ENCODE measurements around the gene SCRN1.

Gene SCRN1

DNA sequence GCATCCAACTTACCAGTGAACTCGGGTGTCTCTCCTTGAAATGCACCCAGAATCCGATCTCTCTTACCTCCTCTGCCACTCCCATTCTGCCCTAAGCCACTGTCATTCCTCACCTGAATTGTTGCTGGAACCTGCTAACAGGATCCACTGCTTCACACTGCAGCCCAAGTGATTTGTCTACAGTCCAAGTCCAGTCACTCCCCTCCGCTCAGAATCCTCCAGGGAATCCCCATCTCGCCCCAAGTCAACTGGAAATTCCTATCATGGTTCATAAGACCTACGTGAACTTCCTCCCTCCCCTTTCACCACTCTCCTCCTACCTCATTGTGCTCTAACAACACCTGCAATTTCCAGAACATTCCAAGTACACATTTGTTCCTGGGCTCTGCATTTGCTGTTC, 91.3 kb downstream of the SCRN1 start:
- TF ChIP-seq, protein P1, sequence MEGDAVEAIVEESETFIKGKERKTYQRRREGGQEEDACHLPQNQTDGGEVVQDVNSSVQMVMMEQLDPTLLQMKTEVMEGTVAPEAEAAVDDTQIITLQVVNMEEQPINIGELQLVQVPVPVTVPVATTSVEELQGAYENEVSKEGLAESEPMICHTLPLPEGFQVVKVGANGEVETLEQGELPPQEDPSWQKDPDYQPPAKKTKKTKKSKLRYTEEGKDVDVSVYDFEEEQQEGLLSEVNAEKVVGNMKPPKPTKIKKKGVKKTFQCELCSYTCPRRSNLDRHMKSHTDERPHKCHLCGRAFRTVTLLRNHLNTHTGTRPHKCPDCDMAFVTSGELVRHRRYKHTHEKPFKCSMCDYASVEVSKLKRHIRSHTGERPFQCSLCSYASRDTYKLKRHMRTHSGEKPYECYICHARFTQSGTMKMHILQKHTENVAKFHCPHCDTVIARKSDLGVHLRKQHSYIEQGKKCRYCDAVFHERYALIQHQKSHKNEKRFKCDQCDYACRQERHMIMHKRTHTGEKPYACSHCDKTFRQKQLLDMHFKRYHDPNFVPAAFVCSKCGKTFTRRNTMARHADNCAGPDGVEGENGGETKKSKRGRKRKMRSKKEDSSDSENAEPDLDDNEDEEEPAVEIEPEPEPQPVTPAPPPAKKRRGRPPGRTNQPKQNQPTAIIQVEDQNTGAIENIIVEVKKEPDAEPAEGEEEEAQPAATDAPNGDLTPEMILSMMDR (IDR thresholded peaks at IDR 0.05; ENCODE audit: insufficient read depth, low read length), result no peak
- TF ChIP-seq GABPA (IDR thresholded peaks at IDR 0.05; ENCODE audit: low read depth) (no peak), POLR2AphosphoS5 (IDR thresholded peaks at IDR 0.05; ENCODE audit: low read depth) (no peak), SPI1 (IDR thresholded peaks at IDR 0.05; ENCODE audit: borderline replicate concordance, low read depth) (no peak)
- TF ChIP-seq, protein P2, sequence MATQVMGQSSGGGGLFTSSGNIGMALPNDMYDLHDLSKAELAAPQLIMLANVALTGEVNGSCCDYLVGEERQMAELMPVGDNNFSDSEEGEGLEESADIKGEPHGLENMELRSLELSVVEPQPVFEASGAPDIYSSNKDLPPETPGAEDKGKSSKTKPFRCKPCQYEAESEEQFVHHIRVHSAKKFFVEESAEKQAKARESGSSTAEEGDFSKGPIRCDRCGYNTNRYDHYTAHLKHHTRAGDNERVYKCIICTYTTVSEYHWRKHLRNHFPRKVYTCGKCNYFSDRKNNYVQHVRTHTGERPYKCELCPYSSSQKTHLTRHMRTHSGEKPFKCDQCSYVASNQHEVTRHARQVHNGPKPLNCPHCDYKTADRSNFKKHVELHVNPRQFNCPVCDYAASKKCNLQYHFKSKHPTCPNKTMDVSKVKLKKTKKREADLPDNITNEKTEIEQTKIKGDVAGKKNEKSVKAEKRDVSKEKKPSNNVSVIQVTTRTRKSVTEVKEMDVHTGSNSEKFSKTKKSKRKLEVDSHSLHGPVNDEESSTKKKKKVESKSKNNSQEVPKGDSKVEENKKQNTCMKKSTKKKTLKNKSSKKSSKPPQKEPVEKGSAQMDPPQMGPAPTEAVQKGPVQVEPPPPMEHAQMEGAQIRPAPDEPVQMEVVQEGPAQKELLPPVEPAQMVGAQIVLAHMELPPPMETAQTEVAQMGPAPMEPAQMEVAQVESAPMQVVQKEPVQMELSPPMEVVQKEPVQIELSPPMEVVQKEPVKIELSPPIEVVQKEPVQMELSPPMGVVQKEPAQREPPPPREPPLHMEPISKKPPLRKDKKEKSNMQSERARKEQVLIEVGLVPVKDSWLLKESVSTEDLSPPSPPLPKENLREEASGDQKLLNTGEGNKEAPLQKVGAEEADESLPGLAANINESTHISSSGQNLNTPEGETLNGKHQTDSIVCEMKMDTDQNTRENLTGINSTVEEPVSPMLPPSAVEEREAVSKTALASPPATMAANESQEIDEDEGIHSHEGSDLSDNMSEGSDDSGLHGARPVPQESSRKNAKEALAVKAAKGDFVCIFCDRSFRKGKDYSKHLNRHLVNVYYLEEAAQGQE (IDR thresholded peaks at IDR 0.05; ENCODE audit: insufficient replicate concordance, low read depth), result no peak
- no peaks in the 10 kb centered on the region for H3K27me3 ChIP-seq (ENCODE audit: insufficient read depth, poor library complexity, severe bottlenecking)
- H3K4me3 ChIP-seq (replicated peaks; ENCODE audit: insufficient read depth, low read length), result no peak overlapping the region
- no peak for DNase-seq (ENCODE audit: low read depth in 1 of 2, low spot score in 1 of 2)
- H3K27ac ChIP-seq (replicated peaks), result no peak overlapping the region

DNA sequence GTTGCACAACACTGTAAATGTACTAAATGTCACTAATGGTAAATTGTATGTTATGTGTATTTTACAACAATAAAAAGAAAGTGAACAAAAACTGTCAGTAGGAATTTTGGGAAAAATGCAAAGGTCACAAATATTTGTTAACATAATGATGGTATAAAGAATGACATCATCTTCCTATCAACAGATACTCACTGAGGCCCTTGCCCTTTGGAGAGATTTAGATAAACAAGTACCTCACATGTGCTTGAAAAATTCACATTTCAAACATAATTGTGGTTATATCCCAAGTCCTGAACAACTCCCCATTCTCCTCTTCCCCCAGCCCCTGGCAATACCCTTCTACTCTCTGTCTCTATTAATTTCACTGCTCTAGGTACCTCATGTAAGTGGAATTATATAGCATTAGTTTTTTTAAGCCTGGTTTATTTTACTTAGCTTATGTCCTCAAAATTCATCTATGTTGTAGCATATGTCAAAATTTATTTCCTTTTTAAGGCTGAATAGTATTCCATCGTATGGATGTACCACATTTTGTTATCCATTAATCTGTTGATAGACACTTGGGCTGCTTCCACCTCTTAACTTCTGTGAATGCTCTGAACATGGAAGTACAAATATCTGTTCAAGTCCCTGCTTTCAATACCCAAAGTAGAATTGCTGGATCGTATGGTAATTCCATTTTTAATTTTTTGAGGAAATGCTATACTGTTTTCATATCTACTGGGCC, 92.8 kb downstream of the SCRN1 start:
- Histone ChIP-seq H3K27me3 (ENCODE audit: insufficient read depth, poor library complexity, severe bottlenecking) (no peaks in the 10 kb centered on the region), H3K27ac (replicated peaks) (no peak overlapping the region), H3K4me3 (replicated peaks; ENCODE audit: insufficient read depth, low read length) (no peak overlapping the region)
- no peak for DNase-seq (ENCODE audit: low read depth in 1 of 2, low spot score in 1 of 2)
- no peak for TF ChIP-seq GABPA (IDR thresholded peaks at IDR 0.05; ENCODE audit: low read depth)
- TF ChIP-seq SPI1 (IDR thresholded peaks at IDR 0.05; ENCODE audit: borderline replicate concordance, low read depth), result no peak
- TF ChIP-seq, protein P2 (IDR thresholded peaks at IDR 0.05; ENCODE audit: insufficient replicate concordance, low read depth), result no peak
- TF ChIP-seq POLR2AphosphoS5 (IDR thresholded peaks at IDR 0.05; ENCODE audit: low read depth), result no peak
- TF ChIP-seq, protein P1 (IDR thresholded peaks at IDR 0.05; ENCODE audit: insufficient read depth, low read length), result no peak

DNA sequence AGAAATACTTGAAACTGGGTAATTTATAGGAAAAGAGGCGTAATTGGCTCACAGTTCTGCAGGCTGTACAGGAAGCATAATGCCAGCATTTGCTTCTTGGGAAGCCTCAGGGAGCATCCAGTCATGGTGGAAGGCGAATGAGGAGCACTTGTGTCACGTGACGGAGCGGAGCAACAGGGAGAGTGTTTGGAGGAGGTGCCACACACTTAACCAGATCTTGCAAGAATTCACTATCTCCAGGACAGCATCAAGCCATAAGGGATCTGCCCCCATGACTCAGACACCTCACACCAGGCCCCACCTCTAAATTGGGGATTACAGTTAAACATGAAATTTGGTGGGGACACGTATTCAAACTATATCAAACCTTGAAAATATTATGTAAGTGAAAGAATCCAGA, 94.0 kb downstream of the SCRN1 start:
- H3K4me3 ChIP-seq (replicated peaks; ENCODE audit: insufficient read depth, low read length), result no peak overlapping the region
- no peak for DNase-seq (ENCODE audit: low read depth in 1 of 2, low spot score in 1 of 2)
- H3K27me3 ChIP-seq (ENCODE audit: insufficient read depth, poor library complexity, severe bottlenecking), result no peaks in the 10 kb centered on the region
- no peak for TF ChIP-seq SPI1 (IDR thresholded peaks at IDR 0.05; ENCODE audit: borderline replicate concordance, low read depth)
- TF ChIP-seq GABPA (IDR thresholded peaks at IDR 0.05; ENCODE audit: low read depth), result no peak
- TF ChIP-seq, protein P2 (IDR thresholded peaks at IDR 0.05; ENCODE audit: insufficient replicate concordance, low read depth), result no peak
- TF ChIP-seq POLR2AphosphoS5 (IDR thresholded peaks at IDR 0.05; ENCODE audit: low read depth), result no peak
- TF ChIP-seq, protein P1 (IDR thresholded peaks at IDR 0.05; ENCODE audit: insufficient read depth, low read length), result no peak
- no peak overlapping the region for H3K27ac ChIP-seq (replicated peaks)
